A673 (cell line): Measurements from ENCODE around the gene RIC1. TPM values are rescaled to one million over a fixed set of nuclear protein-coding genes. Genes with fewer than 3 reads are reported as not detected.
"Not testable (repeated sequence)": the region's sequence is repeated elsewhere in the genome, so short reads cannot be mapped to it uniquely, and the experiment has no call there.

ENCODE experiments used
- BruUV-seq: library from RNA; stranded (reverse); fragments of 400-500 nt; replicated peaks from 2 replicates; lab custom pipeline; 2021; lab: Mats Ljungman, UMichigan
- CTCF ChIA-PET: fragments of 300-600 bp; sonication (Branson Sonifier 250); formaldehyde crosslinking; loops from one replicate; lab custom pipeline; 2022; ENCODE audit warnings: antibody characterized with exemption; lab: Charles Lee
- POLR2A ChIA-PET: fragments of 300-600 bp; sonication (Branson Sonifier 250); formaldehyde crosslinking; loops from one replicate; lab custom pipeline; 2022; ENCODE audit warnings: antibody characterized with exemption; ENCODE audit not compliant: low non-redundant PET; lab: Charles Lee
- DNase-seq: peaks from one replicate; pipeline ENCODE4 v3.0.0-alpha.2; 2015; ENCODE audit warnings: low spot score
- H3K27ac ChIP-seq: fragments of 200-600 bp; sonication (generic); 2 replicates; pipeline ENCODE4 v1.5.1; 2016; ENCODE audit warnings: mixed run types, low read depth, mild to moderate bottlenecking, mixed read lengths, antibody characterized with exemption, low read length; ENCODE audit not compliant: poor library complexity, severe bottlenecking
- H3K27me3 ChIP-seq: fragments of 200-600 bp; sonication (generic); replicated peaks from 2 replicates; pipeline ENCODE4 v1.6.1; 2017; ENCODE audit warnings: mixed run types, low read depth, mild to moderate bottlenecking, mixed read lengths, antibody characterized with exemption, low read length; ENCODE audit not compliant: insufficient read depth, poor library complexity
- H3K36me3 ChIP-seq: fragments of 200-600 bp; sonication (generic); 2 replicates; pipeline ENCODE4 v1.6.1; 2016; ENCODE audit warnings: mixed run types, mild to moderate bottlenecking, mixed read lengths, antibody characterized with exemption, low read length; ENCODE audit not compliant: insufficient read depth, poor library complexity, severe bottlenecking
- H3K4me1 ChIP-seq: fragments of 200-600 bp; sonication (generic); 2 replicates; pipeline ENCODE4 v1.6.1; 2017; ENCODE audit warnings: mixed run types, mild to moderate bottlenecking, mixed read lengths, antibody characterized with exemption, low read length; ENCODE audit not compliant: insufficient read depth, poor library complexity, severe bottlenecking
- H3K4me3 ChIP-seq: fragments of 200-600 bp; sonication (generic); 2 replicates; pipeline ENCODE4 v1.5.1; 2016; ENCODE audit warnings: low read depth, mixed run types, mild to moderate bottlenecking, mixed read lengths, low read length; ENCODE audit not compliant: poor library complexity, severe bottlenecking
- H3K9me3 ChIP-seq: fragments of 200-600 bp; sonication (generic); 2 replicates; pipeline ENCODE4 v1.6.1; 2016; ENCODE audit warnings: mixed run types, low read depth, mild to moderate bottlenecking, mixed read lengths, antibody characterized with exemption, low read length; ENCODE audit not compliant: poor library complexity, severe bottlenecking
- EZH2 ChIP-seq: fragments of 200-600 bp; sonication (generic); IDR thresholded peaks from 2 replicates; pipeline ENCODE4 v1.6.1; 2017; ENCODE audit warnings: borderline replicate concordance, low read depth, mild to moderate bottlenecking, mixed read lengths, antibody characterized with exemption, low read length; ENCODE audit not compliant: poor library complexity, severe bottlenecking
- intact Hi-C: fragments of 100-400 bp; cut with micrococcal nuclease; formaldehyde crosslinking; loops from one replicate; pipeline ENCODE4 v1.10.0; 2022; ENCODE audit not compliant: unreplicated experiment
- total RNA-seq: library from RNA; stranded (reverse); gene quantifications from 2 replicates; pipeline ENCODE4 v1.2.3, GENCODE V29; 2021
- TF ChIP-seq, protein P1 (sequence below): fragments of 300-800, 200-600 bp; sonication (generic); conservative IDR thresholded peaks from 2 replicates; pipeline ENCODE4 v1.5.1; 2017; ENCODE audit warnings: low read depth, mild to moderate bottlenecking, antibody characterized with exemption, low read length, moderate library complexity, mixed read lengths

RIC1 gene
- total RNA-seq, 1 experiment from 2014 or later = 23.3 TPM

DNA sequence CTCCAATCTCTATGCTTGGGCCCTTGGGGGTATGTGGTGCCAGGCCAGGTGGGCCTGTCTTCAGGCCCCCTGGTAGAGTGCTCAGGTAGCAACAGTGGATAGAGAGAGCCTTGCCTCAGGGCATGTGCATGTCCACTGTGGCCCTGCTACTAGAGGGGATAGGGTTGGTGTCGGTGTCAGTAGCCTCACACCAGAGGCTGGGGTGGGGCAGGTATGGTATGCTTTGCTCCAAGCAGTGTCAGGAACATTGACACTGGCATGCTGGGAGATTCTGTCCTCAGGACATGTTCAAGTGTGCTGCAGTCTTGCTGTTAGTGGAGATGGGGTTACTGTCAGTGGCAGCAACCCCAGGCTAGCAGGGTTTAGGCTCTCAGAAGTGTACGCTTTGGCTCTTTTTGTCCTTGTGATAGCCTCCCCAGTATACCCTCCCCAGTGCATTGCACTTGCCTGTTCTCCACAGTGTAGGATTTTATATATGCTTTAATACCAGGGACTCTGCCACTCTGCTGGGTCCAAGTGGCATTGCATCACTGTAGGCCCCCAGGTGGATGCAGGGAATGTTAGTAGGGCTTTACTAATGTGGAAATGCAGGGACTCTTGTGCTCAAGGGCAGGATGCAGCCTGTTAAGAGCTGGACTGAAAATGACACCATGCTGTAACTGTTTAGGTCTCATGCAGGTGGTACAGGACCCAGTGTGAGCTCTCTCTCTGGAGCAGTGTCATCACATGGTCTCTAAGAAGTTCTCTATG lies 21.6 kb downstream of the RIC1 start:
- Histone ChIP-seq H3K9me3 (peaks cover 32% of the 10 kb centered on the region), H3K27me3 (no peaks in the 10 kb centered on the region), H3K4me3 (no peak overlapping the region), H3K27ac (no peak overlapping the region), H3K4me1 (no peaks in the 10 kb centered on the region), H3K36me3 (no peaks in the 10 kb centered on the region)
- ChIA-PET POLR2A (no interaction called here), CTCF (no interaction called here)
- no TSS peak for BruUV-seq
- DNase-seq = no peak
- no peak for TF ChIP-seq EZH2
- TF ChIP-seq, protein P1, sequence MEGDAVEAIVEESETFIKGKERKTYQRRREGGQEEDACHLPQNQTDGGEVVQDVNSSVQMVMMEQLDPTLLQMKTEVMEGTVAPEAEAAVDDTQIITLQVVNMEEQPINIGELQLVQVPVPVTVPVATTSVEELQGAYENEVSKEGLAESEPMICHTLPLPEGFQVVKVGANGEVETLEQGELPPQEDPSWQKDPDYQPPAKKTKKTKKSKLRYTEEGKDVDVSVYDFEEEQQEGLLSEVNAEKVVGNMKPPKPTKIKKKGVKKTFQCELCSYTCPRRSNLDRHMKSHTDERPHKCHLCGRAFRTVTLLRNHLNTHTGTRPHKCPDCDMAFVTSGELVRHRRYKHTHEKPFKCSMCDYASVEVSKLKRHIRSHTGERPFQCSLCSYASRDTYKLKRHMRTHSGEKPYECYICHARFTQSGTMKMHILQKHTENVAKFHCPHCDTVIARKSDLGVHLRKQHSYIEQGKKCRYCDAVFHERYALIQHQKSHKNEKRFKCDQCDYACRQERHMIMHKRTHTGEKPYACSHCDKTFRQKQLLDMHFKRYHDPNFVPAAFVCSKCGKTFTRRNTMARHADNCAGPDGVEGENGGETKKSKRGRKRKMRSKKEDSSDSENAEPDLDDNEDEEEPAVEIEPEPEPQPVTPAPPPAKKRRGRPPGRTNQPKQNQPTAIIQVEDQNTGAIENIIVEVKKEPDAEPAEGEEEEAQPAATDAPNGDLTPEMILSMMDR = no peak
- intact Hi-C loops = no loop called here

DNA sequence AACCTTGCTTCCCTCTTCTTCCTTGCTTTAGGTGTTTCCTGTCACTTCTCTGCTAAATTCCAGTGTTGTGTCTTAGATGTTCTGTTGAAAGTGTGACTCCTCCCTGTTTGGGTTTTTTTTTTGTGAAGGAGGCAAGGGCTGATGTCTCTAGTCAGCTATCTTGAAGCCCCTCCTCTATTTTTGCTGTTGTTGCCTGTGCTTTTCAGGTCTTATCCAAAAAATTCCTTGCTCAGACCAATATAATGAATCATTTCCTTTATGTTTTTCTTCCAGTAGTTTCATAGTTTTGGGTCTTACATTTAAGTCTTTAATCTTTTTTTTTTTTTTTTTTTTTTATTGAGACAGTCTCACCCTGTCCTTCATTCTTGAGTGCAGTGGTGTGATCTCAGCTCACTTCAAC lies 22.3 kb downstream of the RIC1 start:
- no peaks in the 10 kb centered on the region for H3K36me3 ChIP-seq
- H3K4me3 ChIP-seq = no peak overlapping the region
- ChIA-PET POLR2A (no interaction called here), CTCF (no interaction called here)
- DNase-seq = no peak
- peaks cover 32% of the 10 kb centered on the region for H3K9me3 ChIP-seq
- no peaks in the 10 kb centered on the region for H3K27me3 ChIP-seq
- TF ChIP-seq EZH2 = no peak
- no peak overlapping the region for H3K27ac ChIP-seq
- no TSS peak for BruUV-seq
- no peaks in the 10 kb centered on the region for H3K4me1 ChIP-seq
- intact Hi-C loops = no loop called here

DNA sequence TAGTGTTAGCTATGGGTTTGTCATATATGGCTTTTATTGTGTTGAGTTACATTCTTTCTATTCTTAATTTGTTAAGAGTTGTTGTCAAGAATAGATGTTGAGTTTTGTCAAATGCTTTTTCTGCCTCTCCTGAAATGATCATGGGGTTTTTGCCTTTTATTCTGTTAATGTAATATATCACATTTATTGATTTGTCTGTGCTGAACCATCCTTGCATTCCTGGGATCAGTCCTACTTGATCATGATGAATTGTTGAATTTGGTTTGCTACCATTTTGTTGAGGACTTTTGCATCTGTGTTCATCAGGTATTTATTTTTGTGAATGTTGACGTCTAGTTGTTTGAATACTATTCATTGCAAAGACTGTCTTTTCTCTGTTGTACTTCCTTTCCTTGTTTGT lies 23.9 kb downstream of the RIC1 start:
- BruUV-seq = no TSS peak
- TF ChIP-seq EZH2 = no peak
- TF ChIP-seq, protein P1 = no peak
- no peaks in the 10 kb centered on the region for H3K27me3 ChIP-seq
- DNase-seq = no peak
- CTCF ChIA-PET = no interaction called here
- peaks cover 32% of the 10 kb centered on the region for H3K9me3 ChIP-seq
- POLR2A ChIA-PET = no interaction called here
- H3K4me3 ChIP-seq = no peak overlapping the region
- H3K4me1 ChIP-seq = no peaks in the 10 kb centered on the region
- H3K36me3 ChIP-seq = no peaks in the 10 kb centered on the region
- H3K27ac ChIP-seq = no peak overlapping the region
- intact Hi-C loops = no loop called here

DNA sequence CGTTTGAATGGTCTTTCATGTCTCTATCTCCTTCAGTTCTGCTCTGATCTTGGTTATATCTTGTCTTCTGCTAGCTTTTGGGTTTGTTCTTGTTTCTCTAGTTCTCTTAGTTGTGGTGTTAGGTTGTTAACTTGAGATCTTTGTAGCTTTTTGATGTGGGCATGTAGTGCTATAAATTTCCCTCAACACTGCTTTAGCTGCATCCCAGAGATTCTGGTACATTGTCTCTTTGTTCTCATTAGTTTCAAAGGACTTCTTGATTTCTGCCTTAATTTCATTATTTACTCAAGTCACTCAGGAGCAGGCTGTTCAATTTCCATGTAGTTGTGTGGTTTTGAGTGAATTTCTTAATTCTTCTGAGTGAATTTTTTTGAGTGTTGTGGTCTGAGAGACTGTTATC lies 33.9 kb downstream of the RIC1 start:
- BruUV-seq, DNase-seq, POLR2A ChIA-PET, H3K27ac ChIP-seq, H3K27me3 ChIP-seq, H3K36me3 ChIP-seq, H3K4me3 ChIP-seq, CTCF ChIA-PET, intact Hi-C loops, H3K4me1 ChIP-seq: not testable (repeated sequence)
- peaks cover 18% of the 10 kb centered on the region for H3K9me3 ChIP-seq
